SH-SY5Y (cell line): Measurements from ENCODE around the gene OTUB1.

Experiments
- GATA2 ChIP-seq: IDR thresholded peaks from 2 replicates; pipeline ENCODE4 v1.6.1; 2011; ENCODE audit warnings: mild to moderate bottlenecking, low read depth, low read length
- GATA3 ChIP-seq: IDR thresholded peaks from 2 replicates; pipeline ENCODE4 v1.6.1; 2011; ENCODE audit warnings: low read depth, mild to moderate bottlenecking, low read length, moderate library complexity

DNA sequence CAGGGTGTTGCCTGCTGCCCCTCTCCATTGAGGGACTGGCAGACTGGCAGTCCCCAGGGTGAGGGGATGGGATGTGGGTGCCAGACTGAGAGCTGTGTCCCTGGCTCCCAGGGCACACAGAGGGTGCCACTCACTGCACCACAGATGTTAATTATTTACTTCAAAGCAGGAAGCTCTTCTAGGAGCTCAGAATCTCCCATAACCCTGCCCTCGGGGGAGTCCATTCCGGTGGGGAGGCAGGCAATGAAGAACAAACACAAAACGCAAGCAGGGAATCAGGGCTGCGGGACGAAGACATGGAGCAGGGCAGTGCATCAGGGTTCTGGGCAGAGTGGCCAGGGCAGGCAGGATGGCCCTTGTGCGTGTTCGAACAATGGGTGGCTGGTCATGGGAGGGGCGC, 25.1 kb downstream of the OTUB1 start:
- TF ChIP-seq GATA3 (no peak), GATA2 (no peak)
